Hepatic stellate cell (primary cell): ENCODE data around the gene UQCR10.

Experiments
- DNase-seq: peaks from one replicate; pipeline ENCODE4 v3.0.0; 2011; ENCODE audit warnings: low spot score

The UQCR10 gene

DNA sequence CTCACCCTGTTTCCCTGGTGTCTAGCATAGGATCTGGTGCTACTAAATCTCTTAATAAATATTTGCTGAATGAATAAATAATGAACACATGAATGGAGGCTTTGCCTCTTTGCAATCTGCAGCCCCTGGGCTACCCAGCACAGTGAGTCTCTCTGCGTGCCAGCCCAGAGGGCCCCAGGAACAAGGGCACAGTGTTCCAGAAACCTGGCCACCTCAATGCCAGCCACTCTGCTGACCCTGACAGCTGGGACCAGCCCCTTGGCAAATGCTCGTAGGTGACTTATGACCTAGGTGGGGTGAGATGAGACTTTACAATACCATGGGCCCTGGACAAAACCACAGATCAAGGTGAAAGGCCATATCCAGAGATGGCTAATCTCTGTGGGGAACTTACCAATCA lies 31.6 kb downstream of the UQCR10 start:
- DNase-seq = no peak

DNA sequence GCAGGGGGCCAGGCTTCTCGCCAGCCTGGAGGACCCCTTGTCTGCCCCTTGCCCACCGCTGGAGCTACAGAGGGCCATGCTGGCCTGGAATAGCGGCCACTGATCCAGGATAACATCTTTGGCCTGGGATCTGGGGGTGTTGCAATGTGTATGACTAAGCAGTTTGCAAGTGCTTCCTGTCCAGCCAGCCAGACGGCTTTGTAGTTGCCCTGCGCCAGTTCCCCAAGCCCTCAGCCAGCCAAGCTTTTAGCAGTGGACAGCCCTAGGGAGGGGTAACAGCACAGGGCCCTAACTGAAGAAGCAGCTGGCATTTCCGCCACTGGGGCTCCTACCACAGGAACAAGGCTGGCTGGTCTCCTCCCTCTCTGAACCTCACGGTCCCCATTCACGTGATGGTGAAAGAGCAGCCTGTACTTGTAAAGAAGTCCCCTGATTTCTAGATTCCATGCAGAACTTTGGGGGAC lies 32.1 kb downstream of the UQCR10 start:
- peak; percentile 87 for DNase-seq

GRCh38 chr22:29801153-29801552 lies 34.0 kb downstream of the UQCR10 start:
- no peak for DNase-seq

DNA sequence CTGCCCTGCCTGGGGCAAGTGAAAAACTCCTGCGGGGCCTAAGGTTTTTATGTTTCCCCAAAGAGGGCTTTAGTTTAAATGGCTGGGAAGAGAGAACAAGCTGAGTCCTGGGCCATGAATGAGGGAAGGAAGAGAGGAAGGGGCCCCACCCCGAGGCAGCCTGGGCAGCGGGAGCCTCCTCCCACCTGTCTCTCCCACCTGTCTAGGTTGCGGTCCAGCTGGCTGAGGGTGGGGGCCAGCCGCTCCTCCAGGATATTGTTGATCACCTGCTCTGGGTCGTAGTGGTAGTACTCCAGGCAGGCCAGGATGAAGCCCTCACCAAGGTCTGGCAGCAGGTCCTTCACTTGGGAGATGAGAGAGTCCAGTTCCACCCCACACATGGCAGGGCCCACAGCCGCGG lies 34.6 kb downstream of the UQCR10 start:
- DNase-seq = no peak

DNA sequence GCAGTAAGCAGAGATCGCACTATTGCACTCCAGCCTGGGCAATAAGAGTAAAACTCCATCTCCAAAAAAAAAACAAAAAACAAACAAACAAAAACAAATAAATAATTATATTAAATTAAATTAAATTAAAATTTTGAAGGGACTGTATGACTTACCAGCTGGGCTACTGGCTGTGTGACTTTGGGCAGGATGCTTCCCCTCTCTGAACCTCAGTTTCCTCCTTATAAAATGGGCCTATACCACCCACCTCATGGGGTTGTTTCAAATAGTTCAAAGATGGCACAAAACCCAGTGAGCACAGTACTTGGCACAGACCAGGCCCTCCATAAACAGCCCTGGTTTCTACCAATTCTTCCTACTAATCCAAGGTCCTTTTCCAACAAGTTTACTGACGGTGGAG lies 36.0 kb downstream of the UQCR10 start:
- DNase-seq = no peak

- no peak for DNase-seq
Observed at GRCh38 chr22:29804985-29805384, 37.8 kb downstream of the UQCR10 start.

DNA sequence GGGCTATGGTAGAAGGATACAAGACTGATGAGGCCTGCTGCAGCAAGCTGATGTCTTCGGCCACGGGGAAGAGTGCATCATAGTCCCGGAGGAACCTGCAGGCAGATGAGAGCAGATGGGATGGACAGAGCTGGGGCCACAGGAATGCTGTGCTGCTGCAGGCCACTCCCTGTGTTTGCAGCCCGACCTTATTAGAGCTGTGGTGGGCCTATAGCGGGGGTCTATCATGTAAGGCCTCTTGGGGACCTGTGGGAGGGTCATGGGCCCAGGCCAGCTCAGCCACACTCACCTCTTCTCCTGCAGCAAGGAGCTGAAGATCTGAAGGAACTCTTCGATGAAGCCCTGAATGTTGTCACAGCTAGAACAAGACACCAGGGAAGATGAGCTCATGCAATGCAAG lies 39.0 kb downstream of the UQCR10 start:
- DNase-seq = no peak

DNA sequence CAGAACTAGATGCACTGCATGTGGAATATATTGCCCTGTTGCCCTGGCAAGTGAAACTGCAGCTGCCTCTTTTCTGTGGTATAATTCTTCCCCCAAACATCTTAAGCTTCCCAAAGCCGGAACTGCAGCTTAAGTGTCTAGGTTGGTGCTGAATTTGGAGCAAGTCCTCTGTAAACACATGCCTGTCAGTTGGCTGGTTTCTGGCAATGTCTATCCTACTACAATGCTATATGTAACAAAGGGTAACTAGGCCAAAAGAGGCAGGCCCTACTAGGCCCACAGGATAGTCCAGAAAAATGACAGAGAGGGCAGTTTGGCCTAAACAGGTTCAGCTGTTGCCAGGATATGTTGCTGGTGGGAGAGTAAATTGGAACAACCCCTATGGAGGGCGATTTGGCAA lies 43.0 kb downstream of the UQCR10 start:
- no peak for DNase-seq

DNA sequence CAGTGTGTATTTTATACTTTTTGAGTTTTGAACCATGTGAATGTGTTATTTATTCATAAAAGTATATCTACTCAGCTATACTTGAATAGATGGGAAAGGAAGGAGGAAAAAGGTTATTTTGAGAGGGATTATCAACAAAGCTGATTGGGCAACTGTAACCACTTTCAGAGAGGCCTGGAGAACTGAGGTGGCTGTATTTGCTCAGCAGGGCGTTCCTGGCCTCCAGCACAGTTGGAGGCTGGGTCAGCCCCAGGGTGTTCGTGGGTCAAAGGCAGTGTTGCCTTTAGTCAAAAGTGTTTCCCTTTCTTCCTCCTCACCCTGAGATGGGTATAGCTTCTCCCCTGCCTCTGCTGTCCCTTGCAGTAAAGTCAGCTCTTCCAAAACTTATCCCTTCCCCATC lies 44.2 kb downstream of the UQCR10 start:
- DNase-seq = no peak

- no peak for DNase-seq
Observed at GRCh38 chr22:29813126-29813525, 46.0 kb downstream of the UQCR10 start.

DNA sequence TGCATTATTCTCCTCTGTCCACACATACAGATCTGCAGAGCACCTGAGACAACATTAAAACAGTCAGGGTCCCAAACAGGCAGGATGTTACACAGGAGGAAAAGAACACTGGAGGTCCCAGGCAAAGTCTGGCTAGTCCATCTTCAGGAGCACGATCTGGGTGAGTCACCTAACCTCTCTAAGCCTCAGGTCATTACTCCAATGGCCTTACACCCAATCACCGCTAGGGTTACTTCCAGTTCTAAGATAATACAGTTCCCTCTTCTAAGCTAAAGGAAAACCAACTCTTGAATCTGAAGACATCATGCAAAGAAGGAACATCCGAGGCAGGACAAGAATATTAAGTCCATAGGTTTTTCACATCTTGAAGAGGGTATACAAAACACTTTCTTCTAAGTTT lies 46.4 kb downstream of the UQCR10 start:
- peak; percentile 40 for DNase-seq

- DNase-seq = no peak
Observed at GRCh38 chr22:29814003-29814402, 46.8 kb downstream of the UQCR10 start.

DNA sequence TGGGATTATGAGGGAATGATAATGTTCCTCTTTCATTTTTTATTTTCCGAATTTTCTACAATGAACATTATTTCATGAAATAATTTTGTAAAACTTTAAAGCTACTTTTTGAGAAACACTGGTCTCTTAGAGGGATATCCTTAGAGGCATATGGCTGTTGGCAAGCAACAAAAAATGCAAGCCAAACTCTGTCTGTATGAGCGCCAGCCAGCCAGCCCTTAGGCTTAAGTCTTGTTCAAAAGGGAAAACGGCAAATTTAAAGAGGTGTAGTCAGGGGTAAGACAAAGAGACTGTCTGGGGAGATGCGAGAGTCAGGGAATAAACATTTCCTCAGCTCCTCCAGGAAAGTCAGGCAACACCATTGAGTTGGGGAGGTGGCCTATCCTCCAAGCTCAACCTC lies 48.4 kb downstream of the UQCR10 start:
- no peak for DNase-seq

- DNase-seq = no peak
Observed at GRCh38 chr22:29816128-29816527, 49.0 kb downstream of the UQCR10 start.

DNA sequence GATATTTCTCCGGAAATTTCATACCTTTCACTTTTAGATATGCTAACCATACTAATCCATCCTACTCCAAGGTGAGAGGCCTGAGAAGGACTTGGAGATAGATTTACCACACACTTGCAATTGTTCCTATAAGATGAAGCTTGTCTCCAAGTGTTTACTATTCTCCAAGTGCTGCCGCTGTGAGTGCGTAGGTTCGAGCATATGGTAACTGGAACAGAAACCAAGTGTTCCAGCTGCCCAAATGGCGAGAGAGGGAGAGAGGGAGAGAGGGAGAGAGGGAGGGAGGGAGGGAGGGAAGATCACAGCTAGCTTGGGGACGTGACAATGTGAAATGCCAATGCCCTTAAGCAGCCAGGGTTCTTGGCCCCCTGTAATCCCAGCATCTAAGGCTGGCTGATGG lies 49.4 kb downstream of the UQCR10 start:
- DNase-seq = no peak

DNA sequence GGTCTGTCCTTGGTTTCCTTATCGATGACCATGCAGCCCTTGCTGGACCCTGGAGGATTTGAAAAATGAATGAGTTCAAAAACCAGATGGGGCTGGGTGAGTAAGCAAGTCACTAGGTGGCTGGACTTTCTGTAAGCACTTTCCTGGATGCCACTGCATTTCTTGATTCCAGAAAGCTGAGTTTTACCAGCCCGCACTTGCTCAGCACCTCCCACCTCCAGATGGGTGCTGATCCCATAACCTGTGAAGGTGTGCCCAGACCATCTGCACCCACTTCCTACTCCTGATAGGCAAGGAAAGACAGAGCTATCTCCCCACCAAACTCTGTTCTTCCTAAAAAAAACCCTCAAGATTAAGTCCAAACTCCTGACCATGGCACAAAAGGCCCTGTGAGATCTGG lies 49.8 kb downstream of the UQCR10 start:
- DNase-seq = no peak

- no peak for DNase-seq
Observed at GRCh38 chr22:29817724-29818123, 50.6 kb downstream of the UQCR10 start.

DNA sequence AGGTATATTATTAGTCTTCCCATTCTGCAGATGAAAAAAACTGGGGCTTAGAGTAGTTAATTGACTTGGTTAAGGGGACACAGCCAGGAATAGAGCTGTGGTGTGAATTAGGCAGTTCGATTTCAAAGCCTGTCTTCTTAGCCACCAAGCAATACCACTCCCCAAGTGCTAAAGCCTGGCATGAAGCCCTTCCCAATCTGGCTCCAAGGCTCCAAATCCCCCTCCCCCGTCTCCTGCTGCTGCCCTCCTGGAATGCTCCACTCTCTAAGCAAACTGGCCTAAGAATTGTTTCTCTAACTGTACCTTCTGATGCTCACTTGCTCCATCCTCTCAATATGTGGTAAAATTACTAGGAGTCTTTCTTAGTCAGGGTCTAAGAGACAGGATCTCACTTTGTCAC lies 52.3 kb downstream of the UQCR10 start:
- no peak for DNase-seq
